Activated CD8-positive, alpha-beta memory T cell treated with anti-CD3 and anti-CD28 coated beads for 48 hours (primary cell): Measurements from ENCODE around the gene ITM2C.

Source experiments
- DNase-seq, 3 experiments: peaks; one replicate each; pipeline ENCODE4 v3.0.0-alpha.2; 2020; ENCODE audit warnings: low read depth in 2 of 3, low spot score in 2 of 3

The ITM2C gene, protein sequence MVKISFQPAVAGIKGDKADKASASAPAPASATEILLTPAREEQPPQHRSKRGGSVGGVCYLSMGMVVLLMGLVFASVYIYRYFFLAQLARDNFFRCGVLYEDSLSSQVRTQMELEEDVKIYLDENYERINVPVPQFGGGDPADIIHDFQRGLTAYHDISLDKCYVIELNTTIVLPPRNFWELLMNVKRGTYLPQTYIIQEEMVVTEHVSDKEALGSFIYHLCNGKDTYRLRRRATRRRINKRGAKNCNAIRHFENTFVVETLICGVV

DNA sequence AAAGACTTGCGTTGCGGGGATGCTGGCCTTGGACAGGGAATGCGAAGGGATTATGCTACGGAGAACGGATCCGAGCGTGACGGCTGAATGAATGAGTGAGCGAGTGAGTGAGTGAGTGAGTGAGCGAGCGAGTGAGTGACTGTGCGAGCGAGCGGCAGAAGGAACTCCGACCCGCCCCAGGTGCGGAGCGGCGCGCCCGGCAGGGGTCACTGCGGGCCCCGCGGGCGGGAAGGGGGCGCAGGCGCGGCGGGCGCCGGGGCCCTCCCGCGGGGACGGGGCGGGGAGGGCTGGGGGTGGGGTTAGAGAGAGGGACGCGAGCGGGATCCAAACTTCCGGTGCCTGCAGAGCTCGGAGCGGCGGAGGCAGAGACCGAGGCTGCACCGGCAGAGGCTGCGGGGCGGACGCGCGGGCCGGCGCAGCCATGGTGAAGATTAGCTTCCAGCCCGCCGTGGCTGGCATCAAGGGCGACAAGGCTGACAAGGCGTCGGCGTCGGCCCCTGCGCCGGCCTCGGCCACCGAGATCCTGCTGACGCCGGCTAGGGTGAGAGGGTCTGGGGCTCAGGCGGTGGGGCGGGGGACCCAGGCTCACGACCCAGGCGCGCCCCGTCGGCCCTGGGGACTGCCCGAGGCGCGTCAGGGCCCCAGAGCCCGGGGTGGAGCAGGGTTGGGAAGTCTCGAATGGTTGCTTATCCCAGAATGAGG lies at the start of gene ITM2C:
ITM2C (plus strand) TSS at position 338 of the 702 bp plus-strand sequence; CDS start at position 422, 84 bp downstream.
- DNase-seq, result peak in 1 of 3 experiments; percentile 60

DNA sequence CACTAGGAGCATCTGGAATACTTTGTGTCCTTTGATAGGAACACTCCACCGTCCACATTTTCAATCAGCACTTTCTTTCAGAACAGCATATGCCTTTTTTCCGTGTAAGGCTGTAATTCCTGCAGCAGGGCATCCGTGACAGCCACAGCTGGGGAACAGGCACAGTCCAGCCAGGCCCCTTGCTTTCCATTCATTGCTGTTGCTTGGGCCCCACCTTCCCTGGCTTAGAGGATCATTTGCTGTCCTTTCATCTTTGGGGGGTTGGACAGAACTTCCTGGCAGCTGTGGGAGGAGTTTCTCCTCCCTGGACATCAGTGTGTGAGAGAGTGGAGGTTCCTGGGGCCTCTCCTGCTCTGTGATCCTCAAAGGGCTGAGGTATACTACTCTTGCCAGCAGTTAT lies 49.7 kb upstream of the ITM2C start:
- DNase-seq, result no peak

DNA sequence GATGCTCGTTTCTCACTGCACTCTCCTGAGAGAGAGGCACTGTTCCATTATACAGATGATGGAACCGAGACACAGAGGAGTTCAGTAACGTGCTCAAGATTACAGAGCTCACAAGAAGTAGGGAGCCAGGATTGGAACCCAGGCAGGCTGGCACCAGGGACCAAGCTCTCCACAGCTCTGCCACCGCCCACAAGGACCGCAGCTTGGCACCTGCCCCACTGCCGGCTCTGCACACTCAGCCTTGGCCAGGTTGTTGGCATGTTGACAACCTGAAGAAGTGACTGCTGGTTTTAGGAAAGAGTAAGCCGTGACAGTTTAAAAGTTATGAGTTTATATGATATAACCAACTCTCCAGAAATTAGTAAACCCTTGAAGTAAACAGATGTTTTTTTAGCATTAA lies 48.0 kb upstream of the ITM2C start:
- DNase-seq, result no peak

DNA sequence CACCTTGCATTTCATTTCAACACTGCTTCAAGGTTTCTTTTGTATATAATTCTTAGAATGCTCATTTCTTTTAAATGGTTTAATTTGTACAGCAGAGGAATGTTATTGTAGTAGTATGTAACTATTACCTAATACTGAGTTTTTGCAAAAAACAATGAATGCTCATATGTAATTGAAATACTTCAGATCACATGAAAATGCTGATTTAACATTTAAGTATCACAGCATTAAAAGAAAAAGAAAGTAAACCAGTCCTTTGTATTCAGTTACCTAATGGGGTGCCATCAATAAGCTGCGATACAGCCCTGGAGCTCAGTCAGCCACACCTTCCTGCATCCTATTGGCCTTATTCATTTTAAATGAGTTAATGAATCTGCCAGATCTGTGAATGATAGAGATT lies 45.3 kb upstream of the ITM2C start:
- DNase-seq, result no peak

DNA sequence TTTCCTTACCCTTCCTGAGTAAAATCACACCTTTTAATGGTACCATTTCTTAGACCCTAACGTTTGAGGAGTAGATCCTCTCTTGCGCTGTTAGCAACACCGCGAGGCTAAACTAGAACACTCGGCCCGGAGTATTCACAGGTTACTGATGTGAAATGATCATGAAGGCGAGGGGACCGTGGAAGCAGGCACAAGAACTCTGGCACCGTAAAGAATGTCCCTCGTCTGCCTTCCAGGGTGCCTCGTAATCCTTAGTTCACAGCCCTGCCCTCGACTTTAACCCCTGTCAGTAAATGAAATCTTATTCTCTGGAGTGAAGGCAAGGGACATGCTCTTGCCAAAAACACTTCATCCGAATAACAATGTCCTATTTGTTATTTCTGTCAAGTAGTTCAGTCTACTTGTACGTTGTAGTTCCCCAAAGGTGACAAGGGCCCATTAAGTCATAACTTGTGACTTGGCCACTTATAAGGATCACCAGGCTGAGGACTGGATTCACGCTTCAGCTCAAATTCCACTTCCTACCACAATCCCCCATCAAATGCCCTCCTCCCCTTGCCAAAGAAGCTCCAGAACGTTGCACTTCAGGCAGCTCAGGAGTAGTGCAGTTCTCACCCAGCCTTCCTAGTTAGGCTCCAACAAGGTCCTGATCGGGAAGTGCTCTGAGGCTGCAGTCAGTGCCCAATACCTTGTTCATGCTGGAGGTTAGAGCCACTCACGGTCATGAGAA lies 43.3 kb upstream of the ITM2C start:
- no peak for DNase-seq

DNA sequence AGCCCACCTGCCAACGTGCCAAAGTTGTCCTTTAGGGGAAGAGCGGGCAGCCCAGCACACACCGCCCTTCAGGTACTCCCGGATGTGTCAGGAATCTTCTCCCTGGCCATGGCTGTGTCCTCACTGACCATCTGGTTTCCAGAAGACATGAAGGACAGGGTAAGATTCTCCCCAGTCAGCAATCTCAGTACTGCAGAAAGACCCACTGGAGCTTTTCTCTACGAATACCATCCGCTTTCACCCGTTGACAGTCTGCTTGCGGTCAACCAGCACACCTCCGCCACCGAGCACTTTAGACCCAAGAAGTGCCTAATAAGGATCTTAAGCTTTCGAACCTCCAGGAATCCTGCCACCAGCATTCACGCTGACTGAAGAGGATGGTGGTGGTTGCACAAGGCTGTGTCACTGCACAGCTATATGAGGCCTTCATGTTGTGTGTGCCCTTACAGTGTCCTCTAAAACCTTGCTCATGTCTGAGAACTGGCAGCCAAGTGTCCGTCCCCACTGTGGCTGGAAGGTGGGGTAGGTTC lies 42.7 kb upstream of the ITM2C start:
- DNase-seq, result no peak

DNA sequence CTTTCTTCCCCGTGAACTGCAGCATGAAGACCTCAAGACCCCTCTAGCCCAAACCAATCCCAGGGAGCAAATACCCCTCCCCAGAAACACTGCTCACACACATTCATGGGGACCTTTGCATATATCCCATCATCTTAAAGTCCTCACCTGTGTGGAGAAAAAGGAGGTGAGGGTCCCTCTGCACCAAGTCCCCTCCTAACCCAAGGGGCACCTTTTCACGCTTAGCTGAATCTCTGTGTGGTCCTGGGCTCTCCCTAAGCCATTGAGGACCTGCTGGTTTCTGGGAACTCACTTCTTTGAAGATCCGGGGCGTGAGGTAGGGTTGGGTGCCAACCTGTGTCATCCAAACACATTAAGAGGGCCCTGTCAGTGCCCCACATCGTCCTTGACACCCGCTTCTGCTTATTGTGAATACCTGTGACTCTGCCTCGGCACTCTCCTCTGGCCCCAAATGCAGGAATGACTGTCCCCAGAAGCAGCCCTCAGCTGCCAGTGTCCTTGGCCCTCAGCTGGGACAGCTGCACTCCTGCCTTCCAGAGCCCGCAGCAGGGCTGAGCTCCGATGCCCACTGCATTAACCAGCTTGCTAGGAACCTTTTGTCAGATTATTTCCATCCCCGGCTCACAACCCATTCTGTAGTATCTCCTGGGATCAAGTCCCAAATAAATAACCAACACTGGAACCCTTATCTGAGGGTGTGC lies 41.3 kb upstream of the ITM2C start:
- no peak for DNase-seq

DNA sequence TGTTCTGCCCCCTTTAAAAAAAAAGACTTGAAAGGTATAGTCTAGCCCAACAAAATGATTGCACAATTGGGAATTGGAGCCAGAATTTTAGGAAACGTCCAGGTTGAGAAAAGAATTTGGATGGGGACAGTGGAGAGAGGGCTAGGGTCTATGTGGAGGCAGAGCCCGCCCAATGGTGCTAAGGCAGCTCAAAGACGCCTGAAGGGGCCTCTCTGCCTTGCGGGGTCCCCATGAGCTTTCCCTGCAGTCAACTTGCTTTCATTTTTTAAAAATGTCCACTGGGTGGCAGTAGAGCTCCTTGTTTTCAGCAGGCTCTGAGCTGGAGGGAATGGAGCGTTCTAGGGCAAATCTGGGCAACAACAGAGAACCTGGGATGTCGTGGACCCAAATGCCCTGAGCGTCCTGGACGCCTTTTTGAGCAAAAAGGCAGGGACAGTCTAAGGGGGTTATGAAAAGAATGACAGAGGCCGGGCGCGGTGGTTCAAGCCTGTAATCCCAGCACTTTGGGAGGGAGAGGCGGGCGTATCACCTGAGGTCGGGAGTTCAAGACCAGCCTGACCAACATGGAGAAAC lies 40.2 kb upstream of the ITM2C start:
- DNase-seq, result peak in 2 of 3 experiments; percentile 18 to 48

DNA sequence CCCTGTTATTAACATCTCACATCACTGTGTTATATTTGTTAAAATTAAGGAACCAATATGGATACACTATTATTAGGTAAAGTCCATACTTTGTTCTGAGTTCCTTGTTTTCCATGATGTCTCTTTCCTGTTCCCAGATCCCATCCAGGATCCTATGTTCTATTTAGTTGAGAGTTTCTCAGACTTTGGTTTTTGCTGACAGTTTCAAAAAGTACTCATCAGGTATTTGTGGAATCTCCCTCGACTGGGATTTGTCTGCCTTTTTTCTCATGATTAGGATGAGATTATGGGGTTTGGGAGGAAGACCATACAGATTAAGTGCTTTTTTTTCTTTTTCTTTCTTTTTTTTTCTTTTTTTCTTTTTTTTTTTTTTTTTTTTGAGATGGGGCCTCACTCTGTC lies 39.4 kb upstream of the ITM2C start:
- no peak for DNase-seq

DNA sequence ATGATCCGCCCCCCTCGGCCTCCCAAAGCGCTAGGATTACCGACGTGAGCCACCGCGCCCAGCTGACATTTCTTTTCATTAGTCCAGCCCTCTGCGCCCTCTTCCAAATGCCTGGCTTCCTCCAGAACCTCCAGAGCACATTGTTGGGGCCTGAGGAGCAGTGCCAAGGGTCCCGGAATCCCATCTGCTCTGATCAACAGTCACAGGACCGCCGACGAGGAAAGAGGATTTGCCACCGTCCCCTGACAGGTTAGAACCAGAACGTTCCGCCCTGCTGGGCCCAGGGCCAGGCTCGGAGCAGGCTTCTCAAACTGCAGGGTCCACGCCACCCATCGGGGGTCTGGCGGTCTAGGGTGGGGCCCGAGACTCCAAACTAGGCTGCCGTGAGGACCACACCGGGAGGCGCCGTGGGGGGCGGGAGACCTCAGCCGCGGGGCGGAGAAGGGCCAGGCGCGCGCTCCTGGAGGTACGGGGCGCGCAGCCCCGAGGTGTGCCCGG lies 36.9 kb upstream of the ITM2C start:
- DNase-seq, result no peak

DNA sequence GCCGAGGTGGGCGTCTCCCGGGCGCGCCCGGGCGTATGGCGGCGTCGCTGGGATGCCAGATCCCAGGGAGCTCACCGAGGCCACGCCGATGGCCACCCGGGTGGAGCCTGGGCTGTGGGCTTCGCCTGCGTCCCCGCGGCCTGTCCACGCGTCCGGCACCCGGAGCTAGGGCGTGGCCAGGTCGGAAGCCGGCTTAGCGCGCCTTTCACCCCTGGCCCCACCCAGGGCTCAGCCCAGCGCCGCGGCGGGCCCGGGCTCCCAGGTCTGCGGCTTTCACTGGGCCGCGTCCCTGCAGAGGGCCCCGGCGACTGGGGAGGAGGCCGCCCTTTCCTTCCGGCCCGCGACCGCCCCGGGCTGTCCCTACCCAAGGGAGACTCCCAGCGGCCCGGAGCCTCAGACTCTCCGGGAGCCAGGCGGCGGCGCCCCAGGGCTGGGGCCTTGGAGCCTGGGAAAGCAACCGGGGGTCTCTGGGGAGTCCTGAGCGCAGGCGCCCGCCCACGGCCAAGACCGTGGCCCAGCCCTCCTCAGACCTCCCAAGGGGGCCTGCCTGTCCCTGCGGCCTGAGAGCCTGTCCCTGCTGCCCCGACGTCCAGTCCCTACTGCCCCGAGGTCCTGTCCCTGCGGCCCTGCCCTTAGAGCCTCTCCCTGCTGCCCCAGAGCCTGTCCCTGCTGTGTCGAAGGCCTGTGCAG lies 36.3 kb upstream of the ITM2C start:
- DNase-seq, result no peak

DNA sequence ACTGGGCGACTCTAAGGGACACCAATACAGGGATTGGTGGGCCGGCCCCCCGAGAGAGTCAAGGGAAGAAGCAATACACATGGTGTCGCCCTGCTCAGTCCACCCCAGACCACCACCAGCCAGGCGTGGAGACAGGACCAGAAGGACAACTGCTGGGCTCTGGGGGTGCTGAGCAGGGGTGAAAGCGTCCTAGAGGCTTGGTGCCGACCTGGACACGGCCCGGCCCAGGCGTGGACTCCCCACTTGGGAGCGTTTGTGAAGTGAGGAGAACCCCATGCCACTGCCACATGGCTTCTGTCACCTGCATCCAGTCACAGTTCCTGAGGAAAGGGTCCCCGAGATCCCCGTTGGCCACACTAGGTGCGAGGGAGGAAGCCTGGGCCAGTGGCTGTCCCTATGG lies 35.4 kb upstream of the ITM2C start:
- no peak for DNase-seq

DNA sequence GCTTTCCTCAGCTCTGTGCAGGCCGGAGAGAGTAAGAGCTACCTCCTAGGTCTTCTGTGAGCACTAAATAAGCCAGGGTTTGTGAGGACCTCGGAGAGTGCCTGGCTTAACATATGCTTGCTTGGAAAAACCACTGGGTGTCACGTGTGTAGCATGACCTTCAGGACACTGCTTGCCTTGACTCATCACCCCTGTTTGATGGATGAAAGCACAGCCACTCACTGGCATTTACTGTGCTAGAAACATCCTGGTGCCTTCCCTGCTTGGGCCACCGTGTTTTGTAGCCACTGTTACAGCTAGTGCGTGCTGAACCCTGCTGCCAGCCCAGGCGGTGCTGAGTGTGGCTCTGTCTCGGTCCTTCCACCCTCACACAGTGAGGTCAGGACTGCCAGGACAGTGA lies 34.8 kb upstream of the ITM2C start:
- no peak for DNase-seq

DNA sequence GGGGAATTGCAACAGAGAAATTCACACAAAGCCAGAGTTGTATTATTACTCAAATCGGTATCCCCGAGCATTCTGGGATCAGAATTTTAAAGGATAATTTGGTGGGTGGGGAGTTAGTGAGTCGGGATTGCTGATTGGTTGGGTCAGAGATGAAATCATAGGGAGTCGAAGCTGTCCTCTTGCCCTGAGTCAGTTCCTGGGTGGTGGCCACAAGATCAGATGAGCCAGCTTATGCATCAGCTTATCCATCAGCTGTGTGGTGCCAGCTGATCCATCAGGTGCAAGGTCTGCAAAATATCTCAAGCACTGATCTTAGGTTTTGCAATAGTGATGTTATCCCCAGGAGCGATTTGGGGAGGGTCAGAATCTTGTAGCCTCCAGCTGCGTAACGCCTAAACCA lies 34.3 kb upstream of the ITM2C start:
- DNase-seq, result no peak

DNA sequence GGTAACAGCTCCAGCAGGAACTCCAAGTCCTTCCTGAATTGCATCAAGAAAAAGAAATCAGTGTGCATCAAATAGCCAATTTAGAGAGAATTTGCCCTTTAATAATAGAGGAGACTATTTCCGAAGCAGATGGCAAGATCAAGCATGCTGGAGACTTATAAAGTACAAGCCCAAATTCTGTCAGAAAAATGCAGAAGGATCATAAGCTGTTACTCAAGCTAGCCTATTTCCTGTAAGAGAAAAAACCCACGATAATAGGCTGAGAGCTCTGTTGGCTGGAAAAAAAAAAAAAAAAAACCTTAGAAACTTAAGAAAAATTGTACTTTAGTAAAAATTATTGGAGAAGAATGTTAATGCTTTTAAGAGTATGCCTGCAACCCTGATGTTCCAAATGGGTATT lies 24.4 kb upstream of the ITM2C start:
- DNase-seq, result no peak

DNA sequence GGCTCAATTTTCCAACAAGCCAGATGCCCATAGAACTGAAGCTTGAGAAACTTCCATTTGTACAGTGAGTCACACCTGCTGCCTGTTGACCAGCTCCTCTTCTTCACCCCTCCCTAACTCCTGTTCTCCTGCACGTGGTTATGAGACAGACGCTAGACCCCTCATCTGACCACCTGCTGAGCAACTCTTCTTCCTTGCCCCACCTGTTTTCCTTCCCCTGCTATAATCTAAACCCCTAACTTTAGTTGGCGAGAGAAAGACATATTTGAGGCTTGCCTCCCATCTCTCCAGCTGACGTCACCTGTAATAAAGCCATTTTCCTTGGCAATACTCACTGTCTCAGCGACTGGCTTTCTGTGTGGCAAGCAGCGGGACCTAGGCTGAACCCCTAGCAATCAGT lies 22.3 kb upstream of the ITM2C start:
- DNase-seq, result no peak

DNA sequence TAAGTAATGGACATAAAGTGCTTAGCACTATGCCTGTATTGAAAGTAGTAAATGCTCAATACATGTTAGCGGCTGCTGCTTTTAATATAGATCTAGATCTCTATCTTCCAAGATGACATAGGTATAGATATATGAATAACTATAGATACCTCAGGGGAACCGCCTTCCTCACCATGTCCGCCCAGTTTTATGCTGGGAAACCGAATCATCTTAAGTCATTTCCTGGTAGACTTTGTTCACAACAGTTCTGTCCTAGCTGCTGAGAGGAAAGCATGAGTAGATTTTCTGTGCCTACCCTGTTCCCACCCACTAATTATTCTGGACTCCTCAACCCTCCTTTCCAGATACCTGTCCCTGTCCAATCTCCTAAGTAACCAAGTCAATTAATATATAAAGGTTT lies 21.6 kb upstream of the ITM2C start:
- DNase-seq, result no peak

DNA sequence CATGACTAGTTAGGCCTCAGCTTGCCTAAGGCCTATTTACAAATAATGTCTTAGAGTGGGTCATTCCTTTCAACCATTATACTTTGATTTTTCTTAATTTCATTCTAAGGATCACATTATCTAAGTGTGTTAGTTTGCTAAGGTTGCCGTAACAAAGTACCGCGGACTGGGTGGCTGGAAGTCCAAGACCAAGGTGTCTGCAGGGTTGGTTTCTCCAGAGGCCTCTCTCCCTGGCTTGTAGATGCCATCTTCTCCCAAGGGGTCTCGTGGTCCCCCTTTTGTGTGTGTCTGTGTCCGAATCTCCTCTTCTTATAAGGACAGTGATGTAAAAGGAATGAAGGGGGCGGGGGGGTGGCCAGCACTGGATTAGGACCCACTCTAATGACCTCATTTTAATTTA lies 18.4 kb upstream of the ITM2C start:
- no peak for DNase-seq

DNA sequence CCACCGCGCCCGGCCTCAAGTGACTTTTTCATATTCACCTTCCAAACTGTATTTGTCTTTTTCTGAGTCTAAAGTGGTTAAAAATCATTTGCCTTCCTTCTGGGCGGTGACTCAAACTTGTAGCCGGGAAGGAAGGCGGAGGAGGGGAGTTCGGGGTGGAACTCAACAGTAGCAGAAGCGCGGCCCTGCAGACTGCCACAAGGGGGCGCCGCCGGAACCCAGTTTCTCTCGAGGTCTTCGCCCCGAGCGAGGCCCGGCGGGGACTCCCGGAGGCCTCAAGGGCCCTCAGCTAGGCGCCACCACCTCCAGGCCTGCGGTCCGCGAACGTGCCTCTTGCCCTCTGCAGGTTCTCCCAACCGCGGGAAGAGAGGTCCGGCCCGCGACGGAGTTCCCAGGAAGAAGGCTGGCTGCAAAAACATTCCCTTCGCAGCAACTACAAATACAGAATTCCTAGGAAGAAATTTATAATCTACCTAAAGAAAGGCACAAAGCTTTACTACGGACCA lies 16.8 kb upstream of the ITM2C start:
- DNase-seq, result peak; percentile 85 to 96 (median 95)
